Measurements from ENCODE around the gene NRBP1. TPM values are rescaled to one million over a fixed set of nuclear protein-coding genes. Genes with fewer than 3 reads are reported as not detected.

NRBP1 gene
- polyA plus RNA-seq, 3 donors, result 126 to 135 (median 130) TPM

- DNase-seq (ENCODE audit: low read depth in 3 of 3, low spot score in 2 of 3), result peak in 1 of 3 donors; percentile 8
These were observed 60.7 kb downstream of the NRBP1 start for GRCh38 chr2:27489118-27489497.

DNA sequence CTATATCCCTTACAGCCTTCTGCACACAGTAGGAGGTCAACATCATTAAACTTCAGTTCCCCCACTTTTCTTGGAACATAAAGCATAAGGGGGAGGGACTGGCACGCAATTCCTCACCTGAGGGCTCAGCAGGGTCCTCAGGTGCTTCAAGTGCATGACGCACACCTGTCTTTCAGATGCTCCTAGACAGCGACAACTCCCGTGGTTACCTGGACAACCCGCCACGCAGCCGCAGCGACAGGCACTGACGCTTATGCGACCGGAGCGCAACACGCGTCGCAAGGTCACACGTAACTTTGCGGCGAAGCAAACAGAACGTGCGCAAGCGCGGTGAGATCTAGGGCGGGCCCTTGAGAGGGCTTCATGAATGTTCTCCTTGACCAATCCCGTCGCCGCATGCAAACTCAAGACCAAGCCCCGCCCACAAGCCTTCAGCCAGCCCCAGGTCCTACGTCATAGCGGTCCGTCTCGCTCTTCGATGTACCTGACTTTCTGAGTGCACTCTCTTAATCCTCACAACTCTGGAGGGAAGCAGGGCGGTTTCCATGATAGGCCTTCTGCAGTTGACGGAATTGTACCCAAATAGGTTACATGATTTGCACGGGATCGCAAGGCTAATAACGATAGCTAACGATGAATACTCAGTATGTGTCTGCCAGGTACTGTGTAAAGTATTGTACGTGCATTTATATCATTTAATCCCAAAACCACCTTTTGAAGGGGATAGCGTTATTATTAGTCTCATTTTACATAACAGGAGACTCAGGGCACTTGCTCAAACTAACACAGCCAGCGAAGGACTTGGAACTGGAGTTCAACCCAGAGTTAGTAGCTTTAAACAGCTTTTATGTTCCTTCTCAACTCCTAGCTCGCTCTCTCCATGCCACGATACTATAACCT lies 61.3 kb downstream of the NRBP1 start, which contains the start of gene IFT172:
TSS of gene IFT172 (minus strand) at position 246 of the 900 bp plus-strand sequence. CDS start at position 156, 90 bp downstream.
- DNase-seq (ENCODE audit: low read depth in 3 of 3, low spot score in 2 of 3), result peak; percentile 94 to 97 (median 95)

Other genes with a start within 250 kb of the NRBP1 start
- gene ATRAID, start 216.6 kb upstream of the NRBP1 start, polyA plus RNA-seq (ENCODE audit: insufficient read length in 3 of 3), result 100 to 1,000 TPM; 164 to 175 (median 169) TPM
- gene SLC5A6, start 216.4 kb upstream of the NRBP1 start, polyA plus RNA-seq (ENCODE audit: insufficient read length in 3 of 3), result 10 to 100 TPM; 32.9 to 37.4 (median 36.7) TPM
- gene CAD, start 211.3 kb upstream of the NRBP1 start, polyA plus RNA-seq (ENCODE audit: insufficient read length in 3 of 3), result 10 to 100 TPM; 40.8 to 42.0 (median 41.9) TPM
- gene SLC30A3, start 165.6 kb upstream of the NRBP1 start, polyA plus RNA-seq (ENCODE audit: insufficient read length in 3 of 3), result 1 to 10 TPM; 4.4 to 6.0 (median 5.5) TPM
- under 1 TPM; 0.47 to 0.76 (median 0.58) TPM for gene DNAJC5G, start 153.2 kb upstream of the NRBP1 start, polyA plus RNA-seq (ENCODE audit: insufficient read length in 3 of 3)
- 1 to 10 TPM; 3.2 to 3.9 (median 3.6) TPM for gene TRIM54, start 146.2 kb upstream of the NRBP1 start, polyA plus RNA-seq (ENCODE audit: insufficient read length in 3 of 3)
- under 1 TPM; 0.19 to 0.59 (median 0.36) TPM for gene UCN, start 120.2 kb upstream of the NRBP1 start, polyA plus RNA-seq (ENCODE audit: insufficient read length in 3 of 3)
- gene MPV17, start 105.5 kb upstream of the NRBP1 start, polyA plus RNA-seq (ENCODE audit: insufficient read length in 3 of 3), result 10 to 100 TPM; 70.9 to 85.0 (median 77.1) TPM
- gene GTF3C2, start 71.9 kb upstream of the NRBP1 start, polyA plus RNA-seq (ENCODE audit: insufficient read length in 3 of 3), result 10 to 100 TPM; 64.5 to 71.2 (median 67.7) TPM
- 10 to 100 TPM; 50.9 to 55.0 (median 51.2) TPM for gene EIF2B4, start 58.3 kb upstream of the NRBP1 start, polyA plus RNA-seq (ENCODE audit: insufficient read length in 3 of 3)
- 100 to 1,000 TPM; 100 to 114 (median 106) TPM for gene SNX17, start 58.0 kb upstream of the NRBP1 start, polyA plus RNA-seq (ENCODE audit: insufficient read length in 3 of 3)
- gene ZNF513, start 47.9 kb upstream of the NRBP1 start, polyA plus RNA-seq (ENCODE audit: insufficient read length in 3 of 3), result 10 to 100 TPM; 16.9 to 19.1 (median 16.9) TPM
- 100 to 1,000 TPM in 2 of 3 donors, 10 to 100 TPM in 1; 95.5 to 109 (median 103) TPM for gene PPM1G, start 19.0 kb upstream of the NRBP1 start, polyA plus RNA-seq (ENCODE audit: insufficient read length in 3 of 3)
- 1 to 10 TPM; 5.6 to 8.1 (median 6.5) TPM for gene KRTCAP3, start 13.8 kb downstream of the NRBP1 start, polyA plus RNA-seq (ENCODE audit: insufficient read length in 3 of 3)
- gene IFT172, start 61.1 kb downstream of the NRBP1 start, polyA plus RNA-seq (ENCODE audit: insufficient read length in 3 of 3), result 10 to 100 TPM; 39.1 to 44.9 (median 39.8) TPM
- gene FNDC4, start 66.6 kb downstream of the NRBP1 start, polyA plus RNA-seq (ENCODE audit: insufficient read length in 3 of 3), result 1 to 10 TPM; 7.4 to 8.2 (median 7.6) TPM
- not detected for gene GCKR, start 68.2 kb downstream of the NRBP1 start, polyA plus RNA-seq (ENCODE audit: insufficient read length in 3 of 3)
- gene ZNF512, start 154.4 kb downstream of the NRBP1 start, polyA plus RNA-seq (ENCODE audit: insufficient read length in 3 of 3), result 10 to 100 TPM; 80.9 to 89.1 (median 83.2) TPM
- gene CCDC121, start 200.4 kb downstream of the NRBP1 start, polyA plus RNA-seq (ENCODE audit: insufficient read length in 3 of 3), result 10 to 100 TPM; 13.0 to 14.1 (median 13.9) TPM
- 10 to 100 TPM; 63.9 to 69.7 (median 67.3) TPM for gene GPN1, start 200.4 kb downstream of the NRBP1 start, polyA plus RNA-seq (ENCODE audit: insufficient read length in 3 of 3)
- gene SUPT7L, start 235.0 kb downstream of the NRBP1 start, polyA plus RNA-seq (ENCODE audit: insufficient read length in 3 of 3), result 10 to 100 TPM; 51.1 to 57.4 (median 53.9) TPM
- gene SLC4A1AP, start 235.3 kb downstream of the NRBP1 start, polyA plus RNA-seq (ENCODE audit: insufficient read length in 3 of 3), result 10 to 100 TPM; 32.5 to 33.6 (median 33.6) TPM

Data from right renal cortex interstitium (tissue), 3 donors.